ENCODE measurements around the gene COX7C. TPM values are rescaled to one million over a fixed set of nuclear protein-coding genes. Genes with fewer than 3 reads are reported as not detected.
"Not testable (repeated sequence)": the region's sequence is repeated elsewhere in the genome, so short reads cannot be mapped to it uniquely, and the experiment has no call there.

COX7C gene
- total RNA-seq, 1 donor, result 265 TPM

DNA sequence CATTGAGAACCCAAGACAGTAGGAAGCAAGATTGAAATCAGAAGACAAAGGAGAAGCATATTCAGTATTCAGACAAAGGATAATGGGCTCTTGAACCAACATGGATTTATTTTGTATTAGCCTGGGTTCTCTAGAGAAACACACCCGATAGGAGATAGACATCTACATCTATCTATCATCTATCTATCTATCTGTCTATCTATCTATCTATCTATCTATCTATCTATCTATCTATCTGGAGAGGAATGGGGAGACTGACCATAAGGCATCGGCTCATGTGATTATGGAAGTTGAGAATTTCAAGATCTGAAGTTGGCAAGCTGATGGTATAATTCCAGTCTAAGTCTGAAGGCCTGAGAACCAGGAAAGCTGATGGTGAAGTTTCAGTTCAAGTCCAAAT lies 13.4 kb downstream of the COX7C start:
- TF ChIP-seq, protein P1, sequence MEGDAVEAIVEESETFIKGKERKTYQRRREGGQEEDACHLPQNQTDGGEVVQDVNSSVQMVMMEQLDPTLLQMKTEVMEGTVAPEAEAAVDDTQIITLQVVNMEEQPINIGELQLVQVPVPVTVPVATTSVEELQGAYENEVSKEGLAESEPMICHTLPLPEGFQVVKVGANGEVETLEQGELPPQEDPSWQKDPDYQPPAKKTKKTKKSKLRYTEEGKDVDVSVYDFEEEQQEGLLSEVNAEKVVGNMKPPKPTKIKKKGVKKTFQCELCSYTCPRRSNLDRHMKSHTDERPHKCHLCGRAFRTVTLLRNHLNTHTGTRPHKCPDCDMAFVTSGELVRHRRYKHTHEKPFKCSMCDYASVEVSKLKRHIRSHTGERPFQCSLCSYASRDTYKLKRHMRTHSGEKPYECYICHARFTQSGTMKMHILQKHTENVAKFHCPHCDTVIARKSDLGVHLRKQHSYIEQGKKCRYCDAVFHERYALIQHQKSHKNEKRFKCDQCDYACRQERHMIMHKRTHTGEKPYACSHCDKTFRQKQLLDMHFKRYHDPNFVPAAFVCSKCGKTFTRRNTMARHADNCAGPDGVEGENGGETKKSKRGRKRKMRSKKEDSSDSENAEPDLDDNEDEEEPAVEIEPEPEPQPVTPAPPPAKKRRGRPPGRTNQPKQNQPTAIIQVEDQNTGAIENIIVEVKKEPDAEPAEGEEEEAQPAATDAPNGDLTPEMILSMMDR (IDR thresholded peaks at IDR 0.05; ENCODE audit: insufficient read depth, low read length), result no peak
- no peak overlapping the region for H3K4me3 ChIP-seq (ENCODE audit: low read depth, low read length)
- no peak for DNase-seq (ENCODE audit: low read depth)

DNA sequence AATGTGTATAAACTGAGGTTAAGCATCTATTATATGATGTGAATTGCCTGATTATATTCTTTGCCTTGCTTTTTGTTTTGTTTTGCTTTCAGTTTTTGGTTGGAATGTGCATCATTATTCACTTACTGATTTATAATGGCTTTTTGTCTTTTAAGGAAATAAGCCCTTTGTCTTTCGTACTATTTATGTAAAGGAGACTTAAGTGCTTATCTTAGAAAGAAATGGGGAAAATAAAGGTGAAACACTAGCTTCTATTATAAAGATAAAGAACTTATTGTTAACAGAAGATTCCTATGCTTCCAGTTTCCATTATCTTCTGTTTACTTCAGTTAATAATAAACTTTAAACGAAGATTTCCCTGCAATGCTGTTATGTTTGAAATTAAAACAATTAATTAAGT lies 23.3 kb downstream of the COX7C start:
- TF ChIP-seq, protein P1 (IDR thresholded peaks at IDR 0.05; ENCODE audit: insufficient read depth, low read length), result no peak
- no peak overlapping the region for H3K4me3 ChIP-seq (ENCODE audit: low read depth, low read length)
- DNase-seq (ENCODE audit: low read depth), result no peak

DNA sequence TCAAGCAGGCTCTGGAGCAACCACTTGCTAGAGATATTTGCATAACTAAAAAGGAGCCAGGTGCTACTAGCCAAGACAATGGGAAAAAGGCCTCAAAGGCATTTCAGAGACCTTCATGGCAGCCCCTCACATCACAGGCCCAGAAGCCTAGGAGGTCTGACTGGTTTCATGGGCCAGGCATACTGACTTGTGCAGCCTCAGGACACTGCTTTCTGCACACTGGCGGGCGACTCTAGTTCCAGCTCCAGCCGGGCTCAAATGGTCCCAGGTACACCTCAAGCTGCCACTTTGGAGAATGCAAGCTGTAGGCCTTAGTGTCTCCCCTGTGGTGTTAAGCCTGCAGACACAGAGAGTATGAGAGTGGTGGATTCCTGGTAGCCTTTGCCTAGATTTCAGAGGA lies 27.1 kb downstream of the COX7C start:
- no peak for DNase-seq (ENCODE audit: low read depth)
- TF ChIP-seq, protein P1 (IDR thresholded peaks at IDR 0.05; ENCODE audit: insufficient read depth, low read length), result no peak
- H3K4me3 ChIP-seq (ENCODE audit: low read depth, low read length), result no peak overlapping the region

DNA sequence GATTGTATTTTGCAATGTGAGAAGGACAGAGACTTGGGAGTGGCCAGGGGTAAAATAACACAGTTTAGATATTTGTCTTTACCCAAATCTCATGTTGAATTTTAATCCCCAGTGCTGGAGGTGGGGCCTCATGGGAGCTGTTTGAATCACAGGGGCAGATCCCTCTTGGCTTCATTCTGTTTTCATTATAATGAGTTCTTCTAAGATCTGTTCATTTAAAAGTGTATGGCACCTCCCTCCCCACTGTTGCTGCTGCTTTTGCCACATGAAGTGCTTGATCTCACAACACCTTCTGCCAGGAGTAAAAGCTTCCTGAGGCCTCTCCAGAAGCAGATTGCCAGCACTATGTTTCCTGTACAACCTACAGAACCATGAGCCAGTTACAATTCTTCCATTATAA lies 28.1 kb downstream of the COX7C start:
- no peak for DNase-seq (ENCODE audit: low read depth)
- H3K4me3 ChIP-seq (ENCODE audit: low read depth, low read length), result no peak overlapping the region
- TF ChIP-seq, protein P1 (IDR thresholded peaks at IDR 0.05; ENCODE audit: insufficient read depth, low read length), result no peak

DNA sequence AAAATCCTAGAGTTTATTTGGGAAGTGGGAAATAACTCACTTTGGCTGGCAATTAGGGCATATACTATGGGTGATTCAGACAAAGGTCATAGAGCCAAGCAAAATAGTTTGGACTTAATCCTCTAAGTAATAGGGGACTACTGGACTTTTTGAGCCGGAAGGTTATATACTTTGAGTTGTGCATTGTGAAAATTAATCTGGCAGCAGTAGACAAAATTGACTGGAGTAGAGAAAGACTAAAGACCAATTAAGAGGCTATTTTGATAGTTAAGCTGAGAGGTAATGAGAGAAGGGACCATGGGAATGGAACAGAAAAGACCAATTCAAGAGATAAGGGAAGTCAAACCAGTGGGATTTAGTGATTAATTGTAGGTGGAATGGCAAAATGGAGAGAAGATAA lies 28.9 kb downstream of the COX7C start:
- no peak for DNase-seq (ENCODE audit: low read depth)
- TF ChIP-seq, protein P1 (IDR thresholded peaks at IDR 0.05; ENCODE audit: insufficient read depth, low read length), result no peak
- H3K4me3 ChIP-seq (ENCODE audit: low read depth, low read length), result no peak overlapping the region

DNA sequence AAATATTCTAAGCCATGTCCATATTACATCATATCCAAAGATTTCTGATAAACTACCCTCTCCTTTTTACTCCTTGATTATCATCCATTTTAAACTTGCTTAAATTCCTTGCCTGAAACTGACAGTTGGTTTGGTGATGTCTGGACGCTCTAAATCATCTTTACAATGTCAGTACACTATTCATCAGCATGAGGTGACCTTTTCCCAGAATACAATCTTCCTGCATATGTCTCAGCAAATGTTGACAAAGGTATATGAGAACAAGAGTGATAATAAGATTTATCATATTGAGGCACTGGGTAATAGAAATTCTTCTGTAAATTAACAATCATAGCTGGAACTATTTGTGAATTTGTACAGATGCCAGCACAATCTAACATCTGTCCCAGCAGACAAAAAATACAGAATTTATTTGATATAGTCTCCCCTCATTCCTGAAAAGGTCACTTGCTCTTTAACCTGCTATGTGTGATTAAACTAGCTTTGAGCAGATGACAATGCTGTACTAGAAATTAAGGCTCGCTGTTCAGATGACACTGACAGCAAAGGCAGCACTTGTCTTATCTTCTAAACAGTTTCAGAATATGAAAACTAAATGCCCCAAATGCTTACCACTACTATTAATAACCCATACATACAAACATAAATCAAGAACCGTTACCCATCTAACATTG lies 32.2 kb downstream of the COX7C start:
- DNase-seq (ENCODE audit: low read depth), result no peak
- TF ChIP-seq, protein P1 (IDR thresholded peaks at IDR 0.05; ENCODE audit: insufficient read depth, low read length), result no peak
- H3K4me3 ChIP-seq (ENCODE audit: low read depth, low read length), result no peak overlapping the region

DNA sequence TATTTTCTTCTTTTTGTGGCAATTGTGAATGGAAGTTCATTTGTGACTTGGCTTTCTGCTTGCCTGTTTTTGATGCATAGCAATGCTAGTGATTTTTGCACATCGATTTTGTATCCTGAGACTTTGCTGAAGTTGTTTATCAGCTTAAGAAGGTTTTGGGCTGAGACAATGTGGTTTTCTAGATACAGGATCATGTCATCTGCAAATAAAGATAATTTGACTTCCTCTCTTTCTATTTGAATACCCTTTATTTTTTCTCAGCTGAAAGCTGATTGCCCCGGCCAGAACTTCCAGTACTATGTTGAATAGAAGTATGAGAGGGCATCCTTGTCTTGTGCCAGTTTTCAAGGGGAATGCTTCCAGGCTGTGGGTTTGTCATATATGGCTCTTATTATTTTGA lies 43.0 kb downstream of the COX7C start:
- not testable (repeated sequence) for DNase-seq (ENCODE audit: low read depth); H3K4me3 ChIP-seq (ENCODE audit: low read depth, low read length)

Measured in fibroblast of the aortic adventitia (primary cell).